ENCODE results near the gene TMEM43. TPM values are rescaled to one million over a fixed set of nuclear protein-coding genes. Genes with fewer than 3 reads are reported as not detected.

Gene TMEM43
- total and polyA plus RNA-seq, 2 of the 13 experiments (the other 11 are each of a cell fraction or from before 2014, with no cell fraction given), result 48.9 to 50.5 TPM

- no peak for TF ChIP-seq ATF6 (CRISPR knock-in tag; conservative IDR thresholded peaks at IDR 0.05)
- no peak for TF ChIP-seq ZNF337 (CRISPR knock-in tag; IDR thresholded peaks at IDR 0.05; ENCODE audit: borderline replicate concordance, low read depth)
- no peak for TF ChIP-seq HMGXB4 (CRISPR knock-in tag; IDR thresholded peaks at IDR 0.05; ENCODE audit: borderline replicate concordance in 1 of 2, low read depth in 1 of 2)
- no peak for TF ChIP-seq CBFB (CRISPR knock-in tag; IDR thresholded peaks at IDR 0.05)
- TF ChIP-seq KLF9 (CRISPR knock-in tag; IDR thresholded peaks at IDR 0.05; ENCODE audit: low read depth), result no peak
- no peak for TF ChIP-seq MXI1 (IDR thresholded peaks at IDR 0.05; ENCODE audit: borderline replicate concordance, low read depth, low read length)
- TF ChIP-seq MIER2 (CRISPR knock-in tag; IDR thresholded peaks at IDR 0.05), result no peak
These were observed 10.7 kb downstream of the TMEM43 start (continued) for GRCh38 chr3:14135581-14135980.

GRCh38 chr3:14137004-14137403, 12.2 kb downstream of the TMEM43 start:
- H3K4me3 ChIP-seq (replicated peaks in 1 of 3; ENCODE audit: insufficient read depth in 1 of 3, low read depth in 2 of 3, low read length in 3 of 3), result no peak overlapping the region
- no peaks in the 10 kb centered on the region for H3K79me2 ChIP-seq (ENCODE audit: insufficient read depth, low read length)
- H3K27me3 ChIP-seq (ENCODE audit: control insufficient read depth in 1 of 2, insufficient read depth in 2 of 2, low read length in 2 of 2), result no peaks in the 10 kb centered on the region
- ATAC-seq (no peak), FAIRE-seq (no peak), DNase-seq (ENCODE audit: low spot score) (no peak)
- in situ Hi-C loops (cut with HindIII; ENCODE audit: extremely low pct_ligation_motif_present, low pct_unique_long_range_greater_than_20kb), result no loop called here
- WGBS (ENCODE audit: low lambda C conversion rate), result no CpG with 5 or more reads among the region's 3 CpGs
- POLR2A ChIA-PET, result interaction anchor here (1.3 kb wide), 1 partner anchor 11 kb away, joined by 7 read pairs; no protein-coding TSS in a partner anchor
- CTCF ChIA-PET (ENCODE audit: low intra/inter-chr PET ratio, low total read pairs), result no interaction called here
- no peaks in the 10 kb centered on the region for H3K9me3 ChIP-seq (ENCODE audit: low read length)
- H2AFZ ChIP-seq (ENCODE audit: low read length), result no peak overlapping the region
- H3K4me2 ChIP-seq (ENCODE audit: low read depth, low read length), result no peak overlapping the region
- no peaks in the 10 kb centered on the region for H4K20me1 ChIP-seq (ENCODE audit: insufficient read depth, low read length)
- BruUV-seq (replicated peaks), result no TSS peak
- peaks cover 15% of the 10 kb centered on the region for H3K4me1 ChIP-seq (ENCODE audit: insufficient read depth, low read length)
- no peak overlapping the region for H3K27ac ChIP-seq (ENCODE audit: extremely low read length, insufficient read depth, low read length)
- intact Hi-C loops (cut with micrococcal nuclease; ENCODE audit: unreplicated experiment), result no loop called here
- H3K36me3 ChIP-seq (replicated peaks in 1 of 2; ENCODE audit: control insufficient read depth in 1 of 2, insufficient read depth in 2 of 2, low read length in 2 of 2), result peaks cover 27 to 71% of the 10 kb centered on the region in 2 experiments
- no peak overlapping the region for H3K9ac ChIP-seq (ENCODE audit: insufficient read depth, low read depth, low read length)
- TF ChIP-seq SYNCRIP (IDR thresholded peaks at IDR 0.05; ENCODE audit: insufficient read depth, low read depth, low read length) (no peak), ZNF576 (CRISPR knock-in tag; IDR thresholded peaks at IDR 0.05) (no peak), ZNF530 (CRISPR knock-in tag; IDR thresholded peaks at IDR 0.05; ENCODE audit: low read depth) (no peak), ZEB1 (IDR thresholded peaks at IDR 0.05; ENCODE audit: insufficient replicate concordance, low read depth) (no peak), CENPT (CRISPR knock-in tag; IDR thresholded peaks at IDR 0.05; ENCODE audit: low read depth) (no peak), ZFP91 (CRISPR knock-in tag; IDR thresholded peaks at IDR 0.05; ENCODE audit: borderline replicate concordance) (no peak), SPEN (CRISPR knock-in tag; IDR thresholded peaks at IDR 0.05; ENCODE audit: low read depth) (no peak), ZNF468 (CRISPR knock-in tag; IDR thresholded peaks at IDR 0.05) (no peak)
